K562 (cell line): ENCODE measurements around the gene GNPAT. TPM values are rescaled to one million over a fixed set of nuclear protein-coding genes. Genes with fewer than 3 reads are reported as not detected.

Source experiments
- CCAR2 ChIP-seq: fragments of 200-400 bp; formaldehyde crosslinking; IDR thresholded peaks from 2 replicates; pipeline ENCODE4 v1.6.1; 2017; ENCODE audit warnings: mild to moderate bottlenecking, low read depth, low read length
- CTBP1 ChIP-seq: fragments of 450-650 bp; IDR thresholded peaks from 2 replicates; pipeline ENCODE4 v1.6.1; 2016; ENCODE audit warnings: borderline replicate concordance
- HIVEP1 ChIP-seq: fragments of 250-450 bp; sonication (Bioruptor Pico); IDR thresholded peaks from 2 replicates; pipeline ENCODE4 v1.4.0; 2020; ENCODE audit warnings: mild to moderate bottlenecking
- MED1 ChIP-seq: sonication (generic); formaldehyde crosslinking; IDR thresholded peaks from 2 replicates; pipeline ENCODE4 v1.8.1; 2023; ENCODE audit warnings: missing genetic modification reagents, borderline replicate concordance
- POLR3A ChIP-seq: IDR thresholded peaks from 2 replicates; pipeline ENCODE4 v1.6.1; 2011; ENCODE audit warnings: borderline replicate concordance, mild to moderate bottlenecking, moderate library complexity; ENCODE audit not compliant: insufficient read length, insufficient read depth; ENCODE audit errors: extremely low read depth
- SRSF7 ChIP-seq: fragments of 200-400 bp; formaldehyde crosslinking; optimal IDR thresholded peaks from 2 replicates; pipeline ENCODE3; 2017; ENCODE audit warnings: mild to moderate bottlenecking, low read depth, low read length
- TAF9B ChIP-seq: fragments of 450-650 bp; IDR thresholded peaks from 2 replicates; pipeline ENCODE4 v1.6.1; 2018; ENCODE audit warnings: mild to moderate bottlenecking; ENCODE audit not compliant: partially characterized antibody
- THRAP3 ChIP-seq: fragments of 450-650 bp; IDR thresholded peaks from 2 replicates; pipeline ENCODE4 v1.6.1; 2016; ENCODE audit warnings: mild to moderate bottlenecking, inconsistent platforms, borderline replicate concordance
- YY1 ChIP-seq, 3 experiments: IDR thresholded peaks; 2 replicates each; pipeline ENCODE4 v1.6.1; 2011; ENCODE audit warnings: low read length in 2 of 3, mild to moderate bottlenecking in 2 of 3, moderate library complexity in 2 of 3, borderline replicate concordance in 1 of 3, control low read depth in 1 of 3, low read depth in 1 of 3; ENCODE audit not compliant: insufficient read depth in 3 of 3, insufficient replicate concordance in 2 of 3, control insufficient read depth in 1 of 3, insufficient read length in 1 of 3; ENCODE audit errors: extremely low read depth in 1 of 3
- ZBED1 ChIP-seq: IDR thresholded peaks from 2 replicates; pipeline ENCODE4 v1.6.1; 2014
- ZBTB1 ChIP-seq: sonication (generic); formaldehyde crosslinking; IDR thresholded peaks from 2 replicates; pipeline ENCODE4 v1.8.1; 2023; ENCODE audit warnings: missing genetic modification reagents, low read depth, mild to moderate bottlenecking, borderline replicate concordance
- ZNF740 ChIP-seq, 3 experiments: fragments of 200-800 bp in 1 of 3; sonication (Bioruptor generic) in 1 of 3; sonication (generic) in 1 of 3; formaldehyde crosslinking in 1 of 3; IDR thresholded peaks; 2 replicates each; pipeline versions ENCODE4 v1.6.1 to v1.8.0; 2016 to 2022; ENCODE audit warnings: mild to moderate bottlenecking in 2 of 3, missing compliant biosample characterization in 2 of 3, missing genetic modification characterization in 2 of 3, missing genetic modification reagents in 1 of 3
- ZNF76 ChIP-seq: fragments of 250-450 bp; sonication (Bioruptor Pico); IDR thresholded peaks from 2 replicates; pipeline ENCODE4 v1.4.0; 2020; ENCODE audit warnings: mild to moderate bottlenecking, moderate library complexity, borderline replicate concordance
- polyA plus RNA-seq, 8 experiments: library from polyadenylated mRNA; depleted of rRNA in 4 of 8; stranded (reverse) in 5 of 8; unstranded in 3 of 8; fragments of >200 nt; fragmentation: Nextera tagmentation in 2 of 8; fragmentation: Illumina TruSeq in 1 of 8; extraction: Ambion mirVana in 2 of 8; extraction: Trizol in 1 of 8; gene quantifications; 2 replicates each; pipeline versions ENCODE4 v1.2.1 to v1.2.3, GENCODE V29; 2011 to 2014; ENCODE audit warnings: inconsistent platforms in 1 of 8, missing spikeins in 1 of 8
- total RNA-seq, 7 experiments: library from RNA; depleted of rRNA in 6 of 7; stranded (reverse); fragments of >200 nt in 6 of 7; fragmentation: Illumina TruSeq in 2 of 7; extraction: Trizol in 2 of 7; gene quantifications; 2 replicates each; pipeline versions ENCODE4 v1.2.1 to v1.2.3, GENCODE V29; 2011 to 2021; ENCODE audit warnings: low replicate concordance in 1 of 7
- TF ChIP-seq, protein P1 (sequence below), 2 experiments: fragments of 450-650 bp; formaldehyde crosslinking in 1 of 2; IDR thresholded peaks; 2 replicates each; pipeline versions ENCODE4 v1.4.0 to v1.6.1; 2014 to 2020; ENCODE audit warnings: mild to moderate bottlenecking in 2 of 2, borderline replicate concordance in 1 of 2, low read depth in 1 of 2
- TF ChIP-seq, protein P2 (sequence below): fragments of 250-450 bp; sonication (Bioruptor Pico); IDR thresholded peaks from 2 replicates; pipeline ENCODE4 v1.8.0; 2021; ENCODE audit warnings: mild to moderate bottlenecking, moderate library complexity

The GNPAT gene
- total and polyA plus RNA-seq, 9 of the 15 experiments (the other 6 are each of a cell fraction or from before 2014, with no cell fraction given) = 32.1 to 68.8 (median 50.7) TPM

DNA sequence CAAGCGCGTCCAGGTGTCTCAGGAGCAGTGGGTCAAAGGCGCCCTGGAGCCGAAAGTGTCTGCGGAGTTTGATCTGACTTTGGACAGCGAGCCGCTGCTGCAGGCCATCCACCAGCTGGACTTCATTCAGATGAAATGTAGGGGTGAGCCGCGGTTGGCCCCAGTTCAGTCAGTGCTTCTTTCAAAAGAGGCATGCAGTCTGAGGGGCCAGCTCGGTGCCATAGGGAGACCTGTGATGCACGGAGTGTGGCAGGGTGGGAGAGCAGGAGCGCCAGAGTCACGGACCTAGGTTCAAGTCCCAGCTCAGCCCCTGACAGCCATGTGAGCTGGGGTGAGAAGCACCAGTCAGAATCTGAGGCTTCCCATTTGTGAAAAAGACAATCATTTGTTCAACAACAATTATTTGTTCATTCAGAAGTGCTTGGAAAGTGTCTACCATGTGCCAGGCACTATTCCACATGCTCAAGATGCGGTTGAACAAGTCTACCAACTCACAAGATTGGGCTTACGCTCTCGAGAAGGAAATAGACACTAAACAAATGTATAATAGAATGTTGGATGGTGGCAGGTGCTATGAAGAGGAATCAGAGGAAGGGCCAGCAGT, 39.5 kb upstream of the GNPAT start (continued):
- TF ChIP-seq, protein P1, sequence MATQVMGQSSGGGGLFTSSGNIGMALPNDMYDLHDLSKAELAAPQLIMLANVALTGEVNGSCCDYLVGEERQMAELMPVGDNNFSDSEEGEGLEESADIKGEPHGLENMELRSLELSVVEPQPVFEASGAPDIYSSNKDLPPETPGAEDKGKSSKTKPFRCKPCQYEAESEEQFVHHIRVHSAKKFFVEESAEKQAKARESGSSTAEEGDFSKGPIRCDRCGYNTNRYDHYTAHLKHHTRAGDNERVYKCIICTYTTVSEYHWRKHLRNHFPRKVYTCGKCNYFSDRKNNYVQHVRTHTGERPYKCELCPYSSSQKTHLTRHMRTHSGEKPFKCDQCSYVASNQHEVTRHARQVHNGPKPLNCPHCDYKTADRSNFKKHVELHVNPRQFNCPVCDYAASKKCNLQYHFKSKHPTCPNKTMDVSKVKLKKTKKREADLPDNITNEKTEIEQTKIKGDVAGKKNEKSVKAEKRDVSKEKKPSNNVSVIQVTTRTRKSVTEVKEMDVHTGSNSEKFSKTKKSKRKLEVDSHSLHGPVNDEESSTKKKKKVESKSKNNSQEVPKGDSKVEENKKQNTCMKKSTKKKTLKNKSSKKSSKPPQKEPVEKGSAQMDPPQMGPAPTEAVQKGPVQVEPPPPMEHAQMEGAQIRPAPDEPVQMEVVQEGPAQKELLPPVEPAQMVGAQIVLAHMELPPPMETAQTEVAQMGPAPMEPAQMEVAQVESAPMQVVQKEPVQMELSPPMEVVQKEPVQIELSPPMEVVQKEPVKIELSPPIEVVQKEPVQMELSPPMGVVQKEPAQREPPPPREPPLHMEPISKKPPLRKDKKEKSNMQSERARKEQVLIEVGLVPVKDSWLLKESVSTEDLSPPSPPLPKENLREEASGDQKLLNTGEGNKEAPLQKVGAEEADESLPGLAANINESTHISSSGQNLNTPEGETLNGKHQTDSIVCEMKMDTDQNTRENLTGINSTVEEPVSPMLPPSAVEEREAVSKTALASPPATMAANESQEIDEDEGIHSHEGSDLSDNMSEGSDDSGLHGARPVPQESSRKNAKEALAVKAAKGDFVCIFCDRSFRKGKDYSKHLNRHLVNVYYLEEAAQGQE (IDR thresholded peaks at IDR 0.05; ENCODE audit: borderline replicate concordance) = no peak
- TF ChIP-seq, protein P1 (CRISPR knock-in tag; IDR thresholded peaks at IDR 0.05; ENCODE audit: low read depth) = no peak
- TF ChIP-seq YY1 (IDR thresholded peaks at IDR 0.05; ENCODE audit: borderline replicate concordance in 1 of 3, control insufficient read depth in 1 of 3, extremely low read depth in 1 of 3, insufficient read depth in 3 of 3, insufficient read length in 1 of 3, insufficient replicate concordance in 2 of 3, low read depth in 1 of 3, low read length in 2 of 3) (no peak), ZNF740 (CRISPR knock-in tag; IDR thresholded peaks at IDR 0.05) (no peak), ZNF740 (tag; IDR thresholded peaks at IDR 0.05) (no peak), HIVEP1 (CRISPR knock-in tag) (no peak), THRAP3 (no peak), MED1 (no peak), ZBTB1 (CRISPR knock-in tag) (0 out of 2 replicates have a peak, but pooled peaks have one; percentile 31), TAF9B (no peak), SRSF7 (no peak), POLR3A (no peak), ZNF76 (CRISPR knock-in tag) (0 out of 2 replicates have a peak, but pooled peaks have one; percentile 37), CTBP1 (no peak), ZBED1 (no peak), CCAR2 (no peak)
- TF ChIP-seq, protein P2, sequence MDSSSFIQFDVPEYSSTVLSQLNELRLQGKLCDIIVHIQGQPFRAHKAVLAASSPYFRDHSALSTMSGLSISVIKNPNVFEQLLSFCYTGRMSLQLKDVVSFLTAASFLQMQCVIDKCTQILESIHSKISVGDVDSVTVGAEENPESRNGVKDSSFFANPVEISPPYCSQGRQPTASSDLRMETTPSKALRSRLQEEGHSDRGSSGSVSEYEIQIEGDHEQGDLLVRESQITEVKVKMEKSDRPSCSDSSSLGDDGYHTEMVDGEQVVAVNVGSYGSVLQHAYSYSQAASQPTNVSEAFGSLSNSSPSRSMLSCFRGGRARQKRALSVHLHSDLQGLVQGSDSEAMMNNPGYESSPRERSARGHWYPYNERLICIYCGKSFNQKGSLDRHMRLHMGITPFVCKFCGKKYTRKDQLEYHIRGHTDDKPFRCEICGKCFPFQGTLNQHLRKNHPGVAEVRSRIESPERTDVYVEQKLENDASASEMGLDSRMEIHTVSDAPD (CRISPR knock-in tag) = no peak
